Measurements from ENCODE around the gene NR4A3. TPM values are rescaled to one million over a fixed set of nuclear protein-coding genes. Genes with fewer than 3 reads are reported as not detected.

Gene NR4A3
- total RNA-seq, 2 experiments from 2014 or later: 0.26 to 0.29 TPM

GRCh38 chr9:99796231-99796630 lies 25.5 kb upstream of the NR4A3 start:
- Mint-ChIP-seq H3K27ac (no peak overlapping the region), H3K9me3 (ENCODE audit: insufficient read depth) (no peaks in the 10 kb centered on the region), H3K36me3 (ENCODE audit: low read depth) (no peaks in the 10 kb centered on the region), H3K4me1 (ENCODE audit: low read depth) (no peaks in the 10 kb centered on the region), H3K27me3 (ENCODE audit: low read depth) (peaks cover 10% of the 10 kb centered on the region), H3K4me3 (no peak overlapping the region)
- DNase-seq: no peak
- no peak for ATAC-seq
- ChIA-PET POLR2A (no interaction called here), CTCF (no interaction called here)

GRCh38 chr9:99801775-99802174 lies 19.9 kb upstream of the NR4A3 start:
- POLR2A ChIA-PET: no interaction called here
- H3K4me3 Mint-ChIP-seq: no peak overlapping the region
- no peak for DNase-seq
- H3K36me3 Mint-ChIP-seq (ENCODE audit: low read depth): no peaks in the 10 kb centered on the region
- H3K4me1 Mint-ChIP-seq (ENCODE audit: low read depth): no peaks in the 10 kb centered on the region
- ATAC-seq: no peak
- CTCF ChIA-PET: no interaction called here
- H3K9me3 Mint-ChIP-seq (ENCODE audit: insufficient read depth): no peaks in the 10 kb centered on the region
- no peaks in the 10 kb centered on the region for H3K27me3 Mint-ChIP-seq (ENCODE audit: low read depth)
- H3K27ac Mint-ChIP-seq: no peak overlapping the region

GRCh38 chr9:99803694-99804093 lies 18.0 kb upstream of the NR4A3 start:
- peaks cover 10% of the 10 kb centered on the region for H3K4me1 Mint-ChIP-seq (ENCODE audit: low read depth)
- no peak overlapping the region for H3K4me3 Mint-ChIP-seq
- DNase-seq (no peak), ATAC-seq (no peak)
- H3K27ac Mint-ChIP-seq: no peak overlapping the region
- no peaks in the 10 kb centered on the region for H3K9me3 Mint-ChIP-seq (ENCODE audit: insufficient read depth)
- H3K36me3 Mint-ChIP-seq (ENCODE audit: low read depth): no peaks in the 10 kb centered on the region
- CTCF ChIA-PET: interaction anchor here (0.6 to 1.7 kb wide), 9 partner anchors 13 to 521 kb away, joined by 3 to 4 read pairs (median 3); partner anchors contain the start of gene NR4A3
- POLR2A ChIA-PET: interaction anchor here (1.1 kb wide), 1 partner anchor 103 kb away, joined by 3 read pairs; no protein-coding TSS in a partner anchor
- no peaks in the 10 kb centered on the region for H3K27me3 Mint-ChIP-seq (ENCODE audit: low read depth)

- CTCF ChIA-PET: no interaction called here
- POLR2A ChIA-PET: no interaction called here
- Mint-ChIP-seq H3K27ac (peak overlapping the region; percentile 0), H3K9me3 (ENCODE audit: insufficient read depth) (no peaks in the 10 kb centered on the region), H3K4me3 (no peak overlapping the region), H3K4me1 (ENCODE audit: low read depth) (peaks cover 25% of the 10 kb centered on the region), H3K27me3 (ENCODE audit: low read depth) (no peaks in the 10 kb centered on the region), H3K36me3 (ENCODE audit: low read depth) (no peaks in the 10 kb centered on the region)
- ATAC-seq (peak; percentile 72), DNase-seq (peak; percentile 80)
These were observed 14.3 kb upstream of the NR4A3 start for GRCh38 chr9:99807276-99807852.

- ChIA-PET POLR2A (no interaction called here), CTCF (no interaction called here)
- no peak overlapping the region for H3K4me3 Mint-ChIP-seq
- H3K4me1 Mint-ChIP-seq (ENCODE audit: low read depth): peaks cover 25% of the 10 kb centered on the region
- no peaks in the 10 kb centered on the region for H3K27me3 Mint-ChIP-seq (ENCODE audit: low read depth)
- ATAC-seq: no peak
- H3K27ac Mint-ChIP-seq: no peak overlapping the region
- no peaks in the 10 kb centered on the region for H3K9me3 Mint-ChIP-seq (ENCODE audit: insufficient read depth)
- DNase-seq: no peak
- no peaks in the 10 kb centered on the region for H3K36me3 Mint-ChIP-seq (ENCODE audit: low read depth)
These were observed 13.7 kb upstream of the NR4A3 start for GRCh38 chr9:99807956-99808355.

GRCh38 chr9:99808454-99808853 lies 13.2 kb upstream of the NR4A3 start:
- no peaks in the 10 kb centered on the region for H3K27me3 Mint-ChIP-seq (ENCODE audit: low read depth)
- DNase-seq: no peak
- peaks cover 25% of the 10 kb centered on the region for H3K4me1 Mint-ChIP-seq (ENCODE audit: low read depth)
- CTCF ChIA-PET: no interaction called here
- ATAC-seq: no peak
- POLR2A ChIA-PET: no interaction called here
- no peak overlapping the region for H3K4me3 Mint-ChIP-seq
- H3K27ac Mint-ChIP-seq: no peak overlapping the region
- no peaks in the 10 kb centered on the region for H3K9me3 Mint-ChIP-seq (ENCODE audit: insufficient read depth)
- H3K36me3 Mint-ChIP-seq (ENCODE audit: low read depth): no peaks in the 10 kb centered on the region

GRCh38 chr9:99809586-99810319 lies 11.9 kb upstream of the NR4A3 start:
- Mint-ChIP-seq H3K27ac (no peak overlapping the region), H3K36me3 (ENCODE audit: low read depth) (no peaks in the 10 kb centered on the region), H3K4me1 (ENCODE audit: low read depth) (peaks cover 25% of the 10 kb centered on the region), H3K27me3 (ENCODE audit: low read depth) (no peaks in the 10 kb centered on the region), H3K9me3 (ENCODE audit: insufficient read depth) (no peaks in the 10 kb centered on the region), H3K4me3 (no peak overlapping the region)
- DNase-seq (no peak), ATAC-seq (no peak)
- CTCF ChIA-PET: interaction anchor here (1.0 to 1.9 kb wide), 4 partner anchors 9 to 579 kb away, joined by 3 to 8 read pairs (median 4); no protein-coding TSS in a partner anchor
- POLR2A ChIA-PET: interaction anchor here (2.4 kb wide), 1 partner anchor 10 kb away, joined by 11 read pairs; no protein-coding TSS in a partner anchor

GRCh38 chr9:99811172-99811571 lies 10.5 kb upstream of the NR4A3 start:
- CTCF ChIA-PET: interaction anchor here (0.9 to 1.9 kb wide), 8 partner anchors 8 to 650 kb away, joined by 3 to 10 read pairs (median 3); no protein-coding TSS in a partner anchor
- no peak overlapping the region for H3K4me3 Mint-ChIP-seq
- H3K36me3 Mint-ChIP-seq (ENCODE audit: low read depth): no peaks in the 10 kb centered on the region
- no peak overlapping the region for H3K27ac Mint-ChIP-seq
- ATAC-seq (no peak), DNase-seq (no peak)
- H3K9me3 Mint-ChIP-seq (ENCODE audit: insufficient read depth): no peaks in the 10 kb centered on the region
- no peaks in the 10 kb centered on the region for H3K27me3 Mint-ChIP-seq (ENCODE audit: low read depth)
- POLR2A ChIA-PET: interaction anchor here (0.6 to 2.4 kb wide), 2 partner anchors 8 to 14 kb away, joined by 3 to 11 read pairs; no protein-coding TSS in a partner anchor
- H3K4me1 Mint-ChIP-seq (ENCODE audit: low read depth): peaks cover 25% of the 10 kb centered on the region

GRCh38 chr9:99811598-99812383 lies 9.9 kb upstream of the NR4A3 start:
- Mint-ChIP-seq H3K9me3 (ENCODE audit: insufficient read depth) (no peaks in the 10 kb centered on the region), H3K4me3 (no peak overlapping the region), H3K27ac (no peak overlapping the region), H3K27me3 (ENCODE audit: low read depth) (no peaks in the 10 kb centered on the region), H3K36me3 (ENCODE audit: low read depth) (no peaks in the 10 kb centered on the region), H3K4me1 (ENCODE audit: low read depth) (peaks cover 26% of the 10 kb centered on the region)
- ATAC-seq (peak; percentile 39), DNase-seq (no peak)
- CTCF ChIA-PET: interaction anchor here (1.4 to 1.9 kb wide), 3 partner anchors 7 to 651 kb away, joined by 3 to 10 read pairs (median 8); no protein-coding TSS in a partner anchor
- POLR2A ChIA-PET: interaction anchor here (2.4 kb wide), 1 partner anchor 8 kb away, joined by 11 read pairs; no protein-coding TSS in a partner anchor

GRCh38 chr9:99813739-99814138 lies 7.9 kb upstream of the NR4A3 start:
- CTCF ChIA-PET: interaction anchor here (0.7 kb wide), 1 partner anchor 652 kb away, joined by 3 read pairs; no protein-coding TSS in a partner anchor
- H3K36me3 Mint-ChIP-seq (ENCODE audit: low read depth): no peaks in the 10 kb centered on the region
- H3K4me1 Mint-ChIP-seq (ENCODE audit: low read depth): peaks cover 23% of the 10 kb centered on the region

GRCh38 chr9:99814359-99814758 lies 7.3 kb upstream of the NR4A3 start:
- Mint-ChIP-seq H3K27ac (no peak overlapping the region), H3K27me3 (ENCODE audit: low read depth) (peaks cover 6% of the 10 kb centered on the region), H3K4me1 (ENCODE audit: low read depth) (peaks cover 28% of the 10 kb centered on the region), H3K36me3 (ENCODE audit: low read depth) (no peaks in the 10 kb centered on the region), H3K9me3 (ENCODE audit: insufficient read depth) (no peaks in the 10 kb centered on the region), H3K4me3 (no peak overlapping the region)
- ChIA-PET CTCF (interaction anchor here (0.7 to 0.9 kb wide), 2 partner anchors 653 to 664 kb away, joined by 3 to 4 read pairs; no protein-coding TSS in a partner anchor), POLR2A (no interaction called here)
- ATAC-seq (no peak), DNase-seq (no peak)

More at GRCh38 chr9:99813739-99814138, 7.9 kb upstream of the NR4A3 start:
- no peaks in the 10 kb centered on the region for H3K9me3 Mint-ChIP-seq (ENCODE audit: insufficient read depth)
- POLR2A ChIA-PET: no interaction called here
- ATAC-seq (no peak), DNase-seq (no peak)
- H3K27ac Mint-ChIP-seq: no peak overlapping the region
- H3K27me3 Mint-ChIP-seq (ENCODE audit: low read depth): peaks cover 6% of the 10 kb centered on the region
- H3K4me3 Mint-ChIP-seq: no peak overlapping the region

All from activated CD8-positive, alpha-beta T cell treated with anti-CD3 and anti-CD28 coated beads, Interleukin-2, amount 10 ng/mL, durations not matched to agents 7 days and 5 days (primary cell).